Transverse colon (tissue), 1 donor: ENCODE results near the gene HK2.

Experiments used
- EP300 ChIP-seq: sonication (generic); formaldehyde crosslinking; IDR thresholded peaks from one replicate; pipeline ENCODE4 v1.6.1; 2017; ENCODE audit warnings: antibody characterized with exemption, low read depth
- POLR2A ChIP-seq: fragments of 450-650 bp; IDR thresholded peaks from one replicate; pipeline ENCODE4 v1.6.1; 2016; ENCODE audit warnings: antibody characterized with exemption, mild to moderate bottlenecking, moderate library complexity

DNA sequence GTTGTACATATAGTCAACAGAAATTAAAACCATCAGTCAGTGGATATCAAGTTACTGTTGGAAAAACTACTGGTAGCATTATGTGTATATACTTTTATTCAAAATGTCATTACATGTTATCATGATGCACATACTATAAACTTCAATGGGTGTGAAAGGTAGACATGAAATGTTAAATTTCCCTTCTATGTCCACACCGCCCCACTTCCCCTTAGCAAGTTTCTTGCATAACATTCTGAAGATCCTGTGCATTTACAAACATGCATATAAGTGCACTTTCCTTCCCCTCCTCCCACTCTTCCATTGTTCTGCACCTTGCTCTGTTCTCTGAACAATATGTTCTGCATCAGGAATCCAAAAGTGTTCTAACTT lies 16.6 kb upstream of the HK2 start:
- TF ChIP-seq EP300 (no peak), POLR2A (no peak)
